ENCODE results near the gene OR4K1.

DNA sequence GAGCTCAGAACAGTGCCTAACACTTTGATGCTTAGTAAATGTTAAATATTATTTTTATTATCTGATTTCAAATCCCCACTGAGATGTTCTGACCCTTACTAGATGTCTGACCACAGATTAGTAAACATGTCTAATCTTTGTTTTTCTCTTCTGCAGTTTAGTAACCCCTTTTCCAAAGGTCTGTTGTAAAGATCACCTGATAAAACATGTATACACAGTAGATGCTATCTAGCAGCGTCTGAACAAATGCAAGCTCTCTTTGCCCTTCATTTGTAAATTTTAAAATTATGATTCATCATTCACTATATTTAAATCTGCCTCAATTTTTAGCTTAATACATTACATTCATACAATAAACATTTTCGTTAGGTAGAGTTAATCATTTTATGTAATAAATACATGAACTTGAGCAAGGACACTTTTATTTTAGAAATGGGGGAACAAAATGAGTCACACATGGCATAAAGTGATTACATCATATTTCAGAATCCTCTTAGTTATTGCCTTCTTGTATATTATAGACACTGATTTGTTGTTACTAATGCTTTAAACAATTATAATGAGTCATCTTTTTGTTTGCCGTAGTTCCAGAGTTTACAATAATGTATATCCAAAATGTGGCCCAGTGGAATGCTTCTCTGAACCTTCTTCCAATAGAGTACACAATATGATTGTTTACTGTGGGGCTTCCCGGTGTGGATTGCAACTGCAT is 12.0 kb upstream of the OR4K1 start:
- TF ChIP-seq, protein P1, sequence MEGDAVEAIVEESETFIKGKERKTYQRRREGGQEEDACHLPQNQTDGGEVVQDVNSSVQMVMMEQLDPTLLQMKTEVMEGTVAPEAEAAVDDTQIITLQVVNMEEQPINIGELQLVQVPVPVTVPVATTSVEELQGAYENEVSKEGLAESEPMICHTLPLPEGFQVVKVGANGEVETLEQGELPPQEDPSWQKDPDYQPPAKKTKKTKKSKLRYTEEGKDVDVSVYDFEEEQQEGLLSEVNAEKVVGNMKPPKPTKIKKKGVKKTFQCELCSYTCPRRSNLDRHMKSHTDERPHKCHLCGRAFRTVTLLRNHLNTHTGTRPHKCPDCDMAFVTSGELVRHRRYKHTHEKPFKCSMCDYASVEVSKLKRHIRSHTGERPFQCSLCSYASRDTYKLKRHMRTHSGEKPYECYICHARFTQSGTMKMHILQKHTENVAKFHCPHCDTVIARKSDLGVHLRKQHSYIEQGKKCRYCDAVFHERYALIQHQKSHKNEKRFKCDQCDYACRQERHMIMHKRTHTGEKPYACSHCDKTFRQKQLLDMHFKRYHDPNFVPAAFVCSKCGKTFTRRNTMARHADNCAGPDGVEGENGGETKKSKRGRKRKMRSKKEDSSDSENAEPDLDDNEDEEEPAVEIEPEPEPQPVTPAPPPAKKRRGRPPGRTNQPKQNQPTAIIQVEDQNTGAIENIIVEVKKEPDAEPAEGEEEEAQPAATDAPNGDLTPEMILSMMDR (IDR thresholded peaks at IDR 0.05 in 4 of 5, conservative IDR thresholded peaks at IDR 0.05 in 1 of 5), result no peak
- no peak for TF ChIP-seq POLR2A (IDR thresholded peaks at IDR 0.05)

Data from gastrocnemius medialis (tissue), 4 donors.